CD4-positive, alpha-beta T cell (primary cell): Measurements from ENCODE around the gene NNT. TPM values are rescaled to one million over a fixed set of nuclear protein-coding genes. Genes with fewer than 3 reads are reported as not detected.

Source experiments
- ATAC-seq: fragments of 200-7000 bp; cut with Tn5 transposase; one replicate; pipeline ENCODE4 v1.10.0; 2022; ENCODE audit warnings: mild to moderate bottlenecking; ENCODE audit not compliant: poor library complexity
- CTCF ChIA-PET: fragments of 350-600 bp; sonication (Branson Sonifier 250); formaldehyde crosslinking; loops from one replicate; lab custom pipeline; 2021; ENCODE audit warnings: antibody characterized with exemption, inconsistent platforms; lab: Charles Lee
- POLR2A ChIA-PET: fragments of 350-600 bp; sonication (Branson Sonifier 250); formaldehyde crosslinking; loops from one replicate; lab custom pipeline; 2021; ENCODE audit warnings: antibody characterized with exemption, inconsistent platforms; lab: Charles Lee
- DNase-seq, 14 experiments: peaks; one replicate each; pipeline ENCODE4 v3.0.0-alpha.2; 2013 to 2020; ENCODE audit warnings: mixed read lengths in 2 of 14
- H3K27ac ChIP-seq, 2 donors: one replicate each; pipeline versions ENCODE4 v1.5.1 to v1.7.0; 2013; ENCODE audit warnings: low read length in 2 of 2, low read depth in 1 of 2, mild to moderate bottlenecking in 1 of 2
- H3K27me3 ChIP-seq, 2 experiments: 1 replicate in 1 of 2; 2 replicates in 1 of 2; pipeline versions ENCODE4 v1.6.1 to v1.7.0; 2013; ENCODE audit warnings: low read length in 2 of 2, control low read depth in 1 of 2, mild to moderate bottlenecking in 1 of 2, moderate library complexity in 1 of 2; ENCODE audit not compliant: insufficient read depth in 2 of 2, control insufficient read depth in 1 of 2
- H3K36me3 ChIP-seq: one replicate; pipeline ENCODE4 v1.6.1; 2013; ENCODE audit warnings: low read length, control low read depth; ENCODE audit not compliant: insufficient read depth
- H3K4me1 ChIP-seq: one replicate; pipeline ENCODE4 v1.6.1; 2013; ENCODE audit warnings: low read length, control low read depth; ENCODE audit not compliant: insufficient read depth
- H3K4me3 ChIP-seq: one replicate; pipeline ENCODE4 v1.5.1; 2013; ENCODE audit warnings: mild to moderate bottlenecking, low read length, moderate library complexity
- H3K9me3 ChIP-seq, 2 experiments: 1 replicate in 1 of 2; 2 replicates in 1 of 2; pipeline versions ENCODE4 v1.6.1 to v1.7.0; 2013; ENCODE audit warnings: low read length in 2 of 2, mild to moderate bottlenecking in 2 of 2, control low read depth in 1 of 2, moderate library complexity in 1 of 2; ENCODE audit not compliant: control insufficient read depth in 1 of 2, insufficient read depth in 1 of 2
- H3K27ac Mint-ChIP-seq: one replicate; pipeline ENCODE4 v1.8.0; 2020; ENCODE audit warnings: mixed read lengths
- H3K27me3 Mint-ChIP-seq: one replicate; pipeline ENCODE4 v1.8.0; 2021; ENCODE audit warnings: mixed read lengths
- H3K36me3 Mint-ChIP-seq: one replicate; pipeline ENCODE4 v1.8.0; 2021; ENCODE audit warnings: low read depth, mixed read lengths
- H3K4me1 Mint-ChIP-seq: one replicate; pipeline ENCODE4 v1.8.0; 2021; ENCODE audit warnings: low read depth, mixed read lengths
- H3K4me3 Mint-ChIP-seq: one replicate; pipeline ENCODE4 v1.8.0; 2020; ENCODE audit warnings: mild to moderate bottlenecking, mixed read lengths
- H3K9me3 Mint-ChIP-seq: one replicate; pipeline ENCODE4 v1.8.0; 2020; ENCODE audit warnings: mixed read lengths
- CTCF ChIP-seq: fragments of 200-600 bp; IDR thresholded peaks from one replicate; pipeline ENCODE4 v1.8.0; 2022; ENCODE audit warnings: antibody characterized with exemption, mild to moderate bottlenecking
- intact Hi-C, 2 experiments: fragments of 100-400 bp; cut with DNase I in 1 of 2; cut with micrococcal nuclease in 1 of 2; formaldehyde crosslinking; loops; one replicate each; pipeline versions ENCODE4 v1.15.1 to v1.9.0; 2023 to 2025; cut with DNase I, micrococcal nuclease
- total RNA-seq, 174 experiments: library from RNA in 2 of 174; stranded (reverse) in 2 of 174; gene quantifications; one replicate each; pipeline ENCODE4 v1.2.3 and lab custom pipeline; 2021 to 2026

The NNT gene
- total RNA-seq, 2 experiments from 2014 or later: 22.3 to 23.5 TPM

GRCh38 chr5:43643750-43644149, 40.8 kb downstream of the NNT start:
- CTCF ChIA-PET: no interaction called here
- Histone ChIP-seq H3K9me3 (no peaks in the 10 kb centered on the region), H3K27ac (no peak overlapping the region), H3K4me3 (no peak overlapping the region), H3K36me3 (peaks cover 42% of the 10 kb centered on the region), H3K4me1 (no peaks in the 10 kb centered on the region), H3K27me3 (no peaks in the 10 kb centered on the region)
- intact Hi-C loops: no loop called here
- peaks cover 82% of the 10 kb centered on the region for H3K36me3 Mint-ChIP-seq
- no peak for TF ChIP-seq CTCF
- no peak overlapping the region for H3K27ac Mint-ChIP-seq
- no peak overlapping the region for H3K4me3 Mint-ChIP-seq
- no peaks in the 10 kb centered on the region for H3K9me3 Mint-ChIP-seq
- no peak for DNase-seq
- POLR2A ChIA-PET: no interaction called here
- ATAC-seq: no peak
- no peaks in the 10 kb centered on the region for H3K4me1 Mint-ChIP-seq
- no peaks in the 10 kb centered on the region for H3K27me3 Mint-ChIP-seq

GRCh38 chr5:43646992-43647391, 44.0 kb downstream of the NNT start:
- ChIA-PET CTCF (no interaction called here), POLR2A (no interaction called here)
- no peak for TF ChIP-seq CTCF
- ATAC-seq (no peak), DNase-seq (no peak)
- Mint-ChIP-seq H3K36me3 (peaks cover 90% of the 10 kb centered on the region), H3K27me3 (no peaks in the 10 kb centered on the region), H3K9me3 (no peaks in the 10 kb centered on the region), H3K4me3 (no peak overlapping the region), H3K27ac (no peak overlapping the region), H3K4me1 (no peaks in the 10 kb centered on the region)
- Histone ChIP-seq H3K27ac (no peak overlapping the region), H3K36me3 (peaks cover 74% of the 10 kb centered on the region), H3K9me3 (no peaks in the 10 kb centered on the region), H3K4me3 (no peak overlapping the region), H3K4me1 (no peaks in the 10 kb centered on the region), H3K27me3 (no peaks in the 10 kb centered on the region)
- intact Hi-C loops: no loop called here

GRCh38 chr5:43647789-43648188, 44.8 kb downstream of the NNT start:
- H3K27me3 Mint-ChIP-seq: no peaks in the 10 kb centered on the region
- TF ChIP-seq CTCF: no peak
- H3K4me1 Mint-ChIP-seq: no peaks in the 10 kb centered on the region
- Histone ChIP-seq H3K4me1 (no peaks in the 10 kb centered on the region), H3K27ac (no peak overlapping the region), H3K36me3 (peaks cover 82% of the 10 kb centered on the region), H3K4me3 (no peak overlapping the region), H3K9me3 (no peaks in the 10 kb centered on the region), H3K27me3 (no peaks in the 10 kb centered on the region)
- POLR2A ChIA-PET: no interaction called here
- no peak for DNase-seq
- ATAC-seq: no peak
- no peak overlapping the region for H3K4me3 Mint-ChIP-seq
- no peaks in the 10 kb centered on the region for H3K9me3 Mint-ChIP-seq
- CTCF ChIA-PET: no interaction called here
- H3K36me3 Mint-ChIP-seq: peaks cover 92% of the 10 kb centered on the region
- intact Hi-C loops: no loop called here
- H3K27ac Mint-ChIP-seq: no peak overlapping the region
